HepG2 (cell line): ENCODE data around the gene GABBR2. TPM values are rescaled to one million over a fixed set of nuclear protein-coding genes. Genes with fewer than 3 reads are reported as not detected.

ENCODE experiments used
- ATAC-seq: fragments of 200-7000 bp; cut with Tn5 transposase; 3 replicates; pipeline ENCODE4 v1.9.1; 2020; ENCODE audit warnings: mild to moderate bottlenecking, moderate library complexity
- BruUV-seq: library from RNA; stranded (reverse); fragments of 400-500 nt; replicated peaks from 2 replicates; lab custom pipeline; 2021; lab: Mats Ljungman, UMichigan
- CTCF ChIA-PET: fragments of 300-600 bp; formaldehyde crosslinking; extraction: SDS; loops from one replicate; lab custom pipeline; 2021; ENCODE audit warnings: low total read pairs, inconsistent platforms, low intra/inter-chr PET ratio; lab: Yijun Ruan, JAX
- POLR2A ChIA-PET: fragments of 350-600 bp; sonication (Branson Sonifier 250); formaldehyde crosslinking; loops from one replicate; lab custom pipeline; 2020; ENCODE audit warnings: antibody characterized with exemption, inconsistent platforms; lab: Yijun Ruan, JAX
- DNase-seq: peaks from one replicate; pipeline ENCODE4 v3.0.0-alpha.2; 2015; ENCODE audit warnings: low spot score
- FAIRE-seq: peaks from 3 replicates; lab custom pipeline; 2011; peaks lifted over from hg19 to GRCh38; lab: Jason Lieb, UNC
- H2AFZ ChIP-seq: one replicate; pipeline ENCODE4 v1.6.1; 2011; ENCODE audit warnings: low read length, inconsistent platforms
- H3K27ac ChIP-seq: fragments of 300-600 bp; 3 replicates; pipeline ENCODE4 v1.8.0; 2011; ENCODE audit warnings: mixed run types, mild to moderate bottlenecking, mixed read lengths, low read length, inconsistent platforms; ENCODE audit not compliant: insufficient read depth; ENCODE audit errors: extremely low read length
- H3K27me3 ChIP-seq, 2 experiments: fragments of 200-600 bp in 1 of 2; 2 replicates in 1 of 2; 3 replicates in 1 of 2; pipeline versions ENCODE4 v1.6.0 to v1.8.0; 2011; ENCODE audit warnings: low read length in 2 of 2, mild to moderate bottlenecking in 2 of 2, moderate library complexity in 2 of 2, inconsistent platforms in 1 of 2; ENCODE audit not compliant: insufficient read depth in 2 of 2, control insufficient read depth in 1 of 2
- H3K36me3 ChIP-seq, 2 experiments: fragments of 200-600 bp in 1 of 2; replicated peaks in 1 of 2; 2 replicates in 1 of 2; 3 replicates in 1 of 2; pipeline versions ENCODE4 v1.5.1 to v1.8.0; 2011; ENCODE audit warnings: low read length in 2 of 2, inconsistent platforms in 1 of 2; ENCODE audit not compliant: insufficient read depth in 2 of 2, control insufficient read depth in 1 of 2
- H3K4me1 ChIP-seq: 2 replicates; pipeline ENCODE4 v1.5.1; 2012; ENCODE audit warnings: low read length, inconsistent platforms; ENCODE audit not compliant: insufficient read depth
- H3K4me2 ChIP-seq: 2 replicates; pipeline ENCODE4 v1.6.0; 2011; ENCODE audit warnings: low read depth, low read length, inconsistent platforms
- H3K4me3 ChIP-seq, 3 experiments: fragments of 200-600 bp in 1 of 3; sonication (generic), shearing (Covaris generic) in 1 of 3; replicated peaks in 1 of 3; 2 replicates each; pipeline ENCODE4 v1.5.1; 2011 to 2016; ENCODE audit warnings: low read length in 3 of 3, inconsistent platforms in 2 of 3, low read depth in 2 of 3, mild to moderate bottlenecking in 2 of 3, control low read depth in 1 of 3, mixed read lengths in 1 of 3; ENCODE audit not compliant: insufficient read depth in 1 of 3
- H3K79me2 ChIP-seq: one replicate; pipeline ENCODE4 v1.6.1; 2011; ENCODE audit warnings: low read length, inconsistent platforms; ENCODE audit not compliant: insufficient read depth
- H3K9ac ChIP-seq: 2 replicates; pipeline ENCODE4 v1.6.0; 2011; ENCODE audit warnings: mild to moderate bottlenecking, low read depth, low read length, inconsistent platforms; ENCODE audit not compliant: insufficient read depth
- H3K9me3 ChIP-seq: 2 replicates; pipeline ENCODE4 v1.5.1; 2012; ENCODE audit warnings: mild to moderate bottlenecking, low read length
- H4K20me1 ChIP-seq: 2 replicates; pipeline ENCODE4 v1.6.0; 2011; ENCODE audit warnings: inconsistent platforms, mild to moderate bottlenecking, low read length, moderate library complexity; ENCODE audit not compliant: insufficient read depth
- FOXK2 ChIP-seq: fragments of 450-650 bp; IDR thresholded peaks from 2 replicates; pipeline ENCODE4 v1.6.1; 2016
- GATA4 ChIP-seq: sonication (generic); IDR thresholded peaks from 2 replicates; pipeline ENCODE4 v1.6.1; 2016; ENCODE audit warnings: antibody characterized with exemption, low read depth, borderline replicate concordance
- HCFC1 ChIP-seq: fragments of 150-350 bp; IDR thresholded peaks from 2 replicates; pipeline ENCODE4 v1.6.1; 2014; ENCODE audit warnings: low read depth, low read length
- MIER3 ChIP-seq: IDR thresholded peaks from 2 replicates; pipeline ENCODE4 v1.6.1; 2016; ENCODE audit warnings: missing compliant biosample characterization, borderline replicate concordance
- MTF2 ChIP-seq: sonication (generic); formaldehyde crosslinking; IDR thresholded peaks from 2 replicates; pipeline ENCODE4 v1.5.0; 2020; ENCODE audit warnings: missing genetic modification reagents, borderline replicate concordance
- RELA ChIP-seq: sonication (generic); formaldehyde crosslinking; IDR thresholded peaks from 2 replicates; pipeline ENCODE4 v1.4.0; 2020; ENCODE audit warnings: missing genetic modification reagents
- RFXANK ChIP-seq: IDR thresholded peaks from 2 replicates; pipeline ENCODE4 v1.6.1; 2016
- ZNF441 ChIP-seq: sonication (generic); formaldehyde crosslinking; IDR thresholded peaks from 2 replicates; pipeline ENCODE4 v1.7.0; 2021; ENCODE audit warnings: missing genetic modification reagents, borderline replicate concordance
- ZNF598 ChIP-seq: sonication (generic); formaldehyde crosslinking; IDR thresholded peaks from 2 replicates; pipeline ENCODE4 v1.5.1; 2020; ENCODE audit warnings: mild to moderate bottlenecking, missing genetic modification reagents, borderline replicate concordance
- ZNF749 ChIP-seq: sonication (generic); formaldehyde crosslinking; IDR thresholded peaks from 2 replicates; pipeline ENCODE4 v1.8.0; 2022; ENCODE audit warnings: mild to moderate bottlenecking, missing genetic modification reagents, moderate library complexity, borderline replicate concordance
- ZNF788 ChIP-seq: sonication (generic); formaldehyde crosslinking; IDR thresholded peaks from 2 replicates; pipeline ENCODE4 v1.5.0; 2020; ENCODE audit warnings: mild to moderate bottlenecking, missing genetic modification reagents, borderline replicate concordance
- WGBS: methylation state at CpG from one replicate; pipeline ENCODE4 v1.1.6; 2017; ENCODE audit warnings: low lambda C conversion rate; 5-methylcytosine and 5-hydroxymethylcytosine counted together
- in situ Hi-C: cut with HindIII; loops from 2 replicates; pipeline ENCODE4 v1.10.0; 2017; ENCODE audit warnings: low pct_unique_long_range_greater_than_20kb; ENCODE audit not compliant: extremely low pct_ligation_motif_present
- intact Hi-C: fragments of 100-400 bp; cut with micrococcal nuclease; formaldehyde crosslinking; loops from one replicate; pipeline ENCODE4 v1.10.0; 2022; ENCODE audit not compliant: unreplicated experiment
- polyA plus RNA-seq, 8 experiments: library from polyadenylated mRNA; depleted of rRNA in 3 of 8; stranded (reverse) in 7 of 8; unstranded in 1 of 8; fragments of >200 nt; fragmentation: Illumina TruSeq in 4 of 8; extraction: Trizol in 4 of 8; gene quantifications; 2 replicates each; pipeline versions ENCODE4 v1.2.1 to v1.2.3, GENCODE V29; 2011 to 2016; ENCODE audit warnings: low read depth in 4 of 8, missing spikeins in 1 of 8, mixed read lengths in 1 of 8; ENCODE audit not compliant: insufficient read depth in 1 of 8
- total RNA-seq, 5 experiments: library from RNA; depleted of rRNA; stranded (reverse); fragments of >200 nt; fragmentation: Illumina TruSeq; extraction: Trizol; gene quantifications; 2 replicates each; pipeline ENCODE4 v1.2.3, GENCODE V29; 2016; ENCODE audit warnings: low read depth in 1 of 5
- TF ChIP-seq, protein P1 (sequence below): sonication (generic); formaldehyde crosslinking; IDR thresholded peaks from 2 replicates; pipeline ENCODE4 v1.4.0; 2020; ENCODE audit warnings: missing genetic modification reagents
- TF ChIP-seq, protein P2 (sequence below): sonication (generic); formaldehyde crosslinking; IDR thresholded peaks from 2 replicates; pipeline ENCODE4 v1.4.0; 2020; ENCODE audit warnings: missing genetic modification reagents

Gene GABBR2
- total and polyA plus RNA-seq, 2 of the 13 experiments (the other 11 are each of a cell fraction or from before 2014, with no cell fraction given), result 0.02 TPM; not detected in 1

- in situ Hi-C loops, result no loop called here
- ATAC-seq (no peak), FAIRE-seq (no peak), DNase-seq (no peak)
- Histone ChIP-seq H3K4me1 (no peaks in the 10 kb centered on the region), H3K27me3 (peaks cover 0 to 2% of the 10 kb centered on the region in 2 experiments; a peak in 2 of 5 replicates), H2AFZ (no peak overlapping the region), H3K27ac (no peak overlapping the region), H3K36me3 (no peaks in the 10 kb centered on the region), H3K9me3 (no peaks in the 10 kb centered on the region), H3K4me2 (no peak overlapping the region), H3K79me2 (no peaks in the 10 kb centered on the region), H3K9ac (no peak overlapping the region), H3K4me3 (no peak overlapping the region), H4K20me1 (no peaks in the 10 kb centered on the region)
- intact Hi-C loops, result no loop called here
- no TSS peak for BruUV-seq
- ChIA-PET POLR2A (no interaction called here), CTCF (no interaction called here)
- TF ChIP-seq, protein P1, sequence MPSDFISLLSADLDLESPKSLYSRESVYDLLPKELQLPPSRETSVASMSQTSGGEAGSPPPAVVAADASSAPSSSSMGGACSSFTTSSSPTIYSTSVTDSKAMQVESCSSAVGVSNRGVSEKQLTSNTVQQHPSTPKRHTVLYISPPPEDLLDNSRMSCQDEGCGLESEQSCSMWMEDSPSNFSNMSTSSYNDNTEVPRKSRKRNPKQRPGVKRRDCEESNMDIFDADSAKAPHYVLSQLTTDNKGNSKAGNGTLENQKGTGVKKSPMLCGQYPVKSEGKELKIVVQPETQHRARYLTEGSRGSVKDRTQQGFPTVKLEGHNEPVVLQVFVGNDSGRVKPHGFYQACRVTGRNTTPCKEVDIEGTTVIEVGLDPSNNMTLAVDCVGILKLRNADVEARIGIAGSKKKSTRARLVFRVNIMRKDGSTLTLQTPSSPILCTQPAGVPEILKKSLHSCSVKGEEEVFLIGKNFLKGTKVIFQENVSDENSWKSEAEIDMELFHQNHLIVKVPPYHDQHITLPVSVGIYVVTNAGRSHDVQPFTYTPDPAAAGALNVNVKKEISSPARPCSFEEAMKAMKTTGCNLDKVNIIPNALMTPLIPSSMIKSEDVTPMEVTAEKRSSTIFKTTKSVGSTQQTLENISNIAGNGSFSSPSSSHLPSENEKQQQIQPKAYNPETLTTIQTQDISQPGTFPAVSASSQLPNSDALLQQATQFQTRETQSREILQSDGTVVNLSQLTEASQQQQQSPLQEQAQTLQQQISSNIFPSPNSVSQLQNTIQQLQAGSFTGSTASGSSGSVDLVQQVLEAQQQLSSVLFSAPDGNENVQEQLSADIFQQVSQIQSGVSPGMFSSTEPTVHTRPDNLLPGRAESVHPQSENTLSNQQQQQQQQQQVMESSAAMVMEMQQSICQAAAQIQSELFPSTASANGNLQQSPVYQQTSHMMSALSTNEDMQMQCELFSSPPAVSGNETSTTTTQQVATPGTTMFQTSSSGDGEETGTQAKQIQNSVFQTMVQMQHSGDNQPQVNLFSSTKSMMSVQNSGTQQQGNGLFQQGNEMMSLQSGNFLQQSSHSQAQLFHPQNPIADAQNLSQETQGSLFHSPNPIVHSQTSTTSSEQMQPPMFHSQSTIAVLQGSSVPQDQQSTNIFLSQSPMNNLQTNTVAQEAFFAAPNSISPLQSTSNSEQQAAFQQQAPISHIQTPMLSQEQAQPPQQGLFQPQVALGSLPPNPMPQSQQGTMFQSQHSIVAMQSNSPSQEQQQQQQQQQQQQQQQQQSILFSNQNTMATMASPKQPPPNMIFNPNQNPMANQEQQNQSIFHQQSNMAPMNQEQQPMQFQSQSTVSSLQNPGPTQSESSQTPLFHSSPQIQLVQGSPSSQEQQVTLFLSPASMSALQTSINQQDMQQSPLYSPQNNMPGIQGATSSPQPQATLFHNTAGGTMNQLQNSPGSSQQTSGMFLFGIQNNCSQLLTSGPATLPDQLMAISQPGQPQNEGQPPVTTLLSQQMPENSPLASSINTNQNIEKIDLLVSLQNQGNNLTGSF (CRISPR knock-in tag), result no peak
- TF ChIP-seq ZNF441 (CRISPR knock-in tag), result no peak
- TF ChIP-seq MTF2 (CRISPR knock-in tag), result no peak
- TF ChIP-seq FOXK2, result no peak
- TF ChIP-seq, protein P2, sequence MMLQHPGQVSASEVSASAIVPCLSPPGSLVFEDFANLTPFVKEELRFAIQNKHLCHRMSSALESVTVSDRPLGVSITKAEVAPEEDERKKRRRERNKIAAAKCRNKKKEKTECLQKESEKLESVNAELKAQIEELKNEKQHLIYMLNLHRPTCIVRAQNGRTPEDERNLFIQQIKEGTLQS (CRISPR knock-in tag), result no peak
- TF ChIP-seq RFXANK, result no peak
- no peak for TF ChIP-seq ZNF598 (CRISPR knock-in tag)
- TF ChIP-seq RELA (CRISPR knock-in tag), result no peak
- no peak for TF ChIP-seq GATA4
- no peak for TF ChIP-seq ZNF749 (CRISPR knock-in tag)
- no peak for TF ChIP-seq MIER3 (CRISPR knock-in tag)
- TF ChIP-seq HCFC1, result no peak
- no peak for TF ChIP-seq ZNF788
- WGBS, result 2% methylated on average over 3 of the region's 3 CpGs
These were observed 382.1 kb downstream of the GABBR2 start for GRCh38 chr9:98326459-98327248.
